Measurements from ENCODE around the gene MYO1D.

MYO1D gene

DNA sequence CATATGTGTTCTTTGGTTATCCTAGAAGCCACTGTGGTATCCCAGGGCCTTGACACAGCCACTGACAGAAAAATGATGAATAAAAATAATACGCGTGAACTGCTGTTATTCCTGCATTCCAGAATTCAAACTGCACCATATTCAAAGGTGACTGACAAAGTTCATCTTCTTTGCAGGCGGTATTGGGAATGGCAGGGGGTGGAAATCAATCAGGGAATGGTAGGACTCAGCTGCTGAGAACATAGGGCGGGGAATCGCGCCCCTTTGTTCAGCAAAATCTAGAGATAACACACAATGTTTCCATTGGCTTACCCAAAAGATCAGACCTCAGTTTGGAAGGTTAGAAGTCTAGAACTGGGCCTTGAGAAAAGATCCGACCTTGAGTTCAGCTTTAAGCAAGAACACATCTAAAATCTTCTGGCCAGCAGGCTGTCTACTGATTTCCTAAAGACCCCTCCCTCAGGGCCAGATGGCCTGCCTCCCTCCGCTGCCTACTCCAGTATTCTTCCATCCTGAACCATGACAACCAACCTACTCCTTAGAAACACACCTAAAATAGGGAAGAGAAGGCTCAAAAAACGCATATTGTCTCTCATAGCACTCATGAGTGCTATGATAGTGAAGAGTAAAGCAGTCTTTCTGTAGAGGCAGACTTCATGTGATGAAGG is 356.1 kb downstream of the MYO1D start:
- DNase-seq: peak; percentile 9

DNA sequence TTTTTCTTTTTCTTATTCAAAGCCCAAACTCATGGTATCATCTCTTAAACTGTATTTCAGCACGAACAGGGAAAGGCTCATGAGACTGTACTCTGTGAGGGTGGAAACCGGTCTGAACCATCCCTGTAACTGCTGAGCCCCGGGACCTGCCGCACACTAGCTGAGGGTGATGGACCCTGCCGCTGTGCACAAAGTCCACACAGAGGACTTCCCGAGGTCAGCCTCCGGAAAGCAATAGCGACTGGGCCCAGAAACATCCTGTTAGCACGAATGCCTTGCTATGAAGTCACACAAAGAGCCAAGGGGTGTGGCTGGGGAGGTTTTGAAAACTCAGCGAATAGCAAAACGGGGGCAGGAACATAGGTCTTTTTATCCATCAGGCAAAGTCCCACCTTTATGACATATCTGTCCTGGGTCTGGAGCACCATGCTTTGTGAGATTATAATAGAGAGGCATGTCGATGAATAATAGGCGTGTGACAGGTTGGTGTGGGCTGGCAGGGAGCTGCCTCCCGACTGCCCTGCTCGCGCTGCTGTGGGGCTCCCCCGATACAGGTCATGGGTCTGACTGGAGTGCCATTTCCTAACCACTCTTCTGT is 356.7 kb downstream of the MYO1D start:
- peak; percentile 88 for DNase-seq

DNA sequence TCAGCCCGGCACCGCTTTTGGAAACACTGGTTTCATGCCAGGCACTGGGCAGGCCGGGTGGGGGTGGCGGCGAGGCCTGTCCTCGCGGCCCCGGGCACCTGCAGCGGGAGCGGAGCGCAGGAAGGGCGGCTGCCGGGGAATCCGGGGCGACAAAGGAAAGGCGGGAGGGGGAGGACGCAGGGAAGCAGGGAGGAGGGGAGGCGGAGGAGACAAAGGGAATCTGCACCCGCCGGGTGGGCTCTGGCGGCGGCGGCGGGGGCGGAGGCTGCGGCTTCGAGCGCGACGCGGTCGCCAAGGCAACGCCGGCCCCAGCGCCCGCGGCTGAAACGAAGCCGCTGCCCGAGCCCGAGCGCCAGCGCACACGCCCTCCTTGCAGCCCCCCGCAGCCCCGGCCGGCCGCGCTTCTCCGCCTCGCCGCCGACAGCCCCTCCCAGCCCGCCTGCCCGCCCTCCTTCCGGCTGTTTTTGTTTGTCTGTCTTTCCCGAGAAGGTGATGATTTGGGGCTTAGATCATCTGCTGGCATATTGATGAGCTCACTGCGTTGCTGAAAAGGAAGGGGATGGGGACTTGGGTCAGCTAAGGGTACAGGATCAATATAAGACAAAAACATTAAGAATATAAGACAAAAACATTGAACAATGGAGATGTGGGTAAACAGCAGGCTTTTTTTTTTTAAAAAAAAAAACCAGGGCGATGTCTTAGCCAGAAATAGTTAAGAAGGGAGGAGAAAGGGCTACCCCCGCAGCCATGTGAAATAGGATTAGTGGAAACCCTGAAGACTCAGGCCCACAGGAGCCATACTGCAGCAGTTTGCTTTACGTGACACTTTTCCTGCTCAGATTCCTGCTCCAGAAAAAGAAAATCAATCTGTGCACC is 357.5 kb downstream of the MYO1D start:
- DNase-seq: peak; percentile 95

DNA sequence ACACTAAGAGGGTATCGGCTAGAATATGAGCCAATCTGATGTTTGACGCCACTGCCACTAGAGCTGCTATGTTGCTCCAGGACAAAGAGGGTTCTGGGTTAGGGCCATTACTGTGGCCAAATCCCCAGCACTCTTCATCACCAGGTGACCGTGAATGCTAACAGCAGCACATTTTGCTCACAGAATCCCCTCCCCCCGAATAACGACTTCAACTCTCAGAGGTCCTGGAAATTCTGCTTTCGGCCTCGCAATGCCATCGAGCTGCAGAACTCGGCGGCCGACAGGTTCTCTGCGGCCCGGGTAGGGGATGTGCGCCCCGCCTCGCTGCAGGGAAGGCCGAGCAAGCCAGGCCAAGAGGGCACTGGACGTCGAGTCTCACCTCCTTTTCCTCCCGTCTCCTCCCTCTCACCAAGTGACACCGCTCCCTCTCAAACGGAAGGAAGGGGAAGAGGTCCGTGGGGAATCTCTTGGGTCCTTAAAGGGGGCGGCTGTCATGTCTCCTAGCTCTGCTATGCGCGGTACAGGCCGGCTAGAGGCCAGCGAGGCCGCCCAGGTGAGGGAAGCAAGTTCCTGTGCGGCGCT is 358.2 kb downstream of the MYO1D start:
- DNase-seq: no peak

- peak; percentile 15 for DNase-seq
Observed at GRCh38 chr17:32517982-32518381, 358.9 kb downstream of the MYO1D start.

- no peak for DNase-seq
Observed at GRCh38 chr17:32516940-32517701, 359.8 kb downstream of the MYO1D start.

GRCh38 chr17:32516450-32516849 is 360.5 kb downstream of the MYO1D start:
- no peak for DNase-seq

DNA sequence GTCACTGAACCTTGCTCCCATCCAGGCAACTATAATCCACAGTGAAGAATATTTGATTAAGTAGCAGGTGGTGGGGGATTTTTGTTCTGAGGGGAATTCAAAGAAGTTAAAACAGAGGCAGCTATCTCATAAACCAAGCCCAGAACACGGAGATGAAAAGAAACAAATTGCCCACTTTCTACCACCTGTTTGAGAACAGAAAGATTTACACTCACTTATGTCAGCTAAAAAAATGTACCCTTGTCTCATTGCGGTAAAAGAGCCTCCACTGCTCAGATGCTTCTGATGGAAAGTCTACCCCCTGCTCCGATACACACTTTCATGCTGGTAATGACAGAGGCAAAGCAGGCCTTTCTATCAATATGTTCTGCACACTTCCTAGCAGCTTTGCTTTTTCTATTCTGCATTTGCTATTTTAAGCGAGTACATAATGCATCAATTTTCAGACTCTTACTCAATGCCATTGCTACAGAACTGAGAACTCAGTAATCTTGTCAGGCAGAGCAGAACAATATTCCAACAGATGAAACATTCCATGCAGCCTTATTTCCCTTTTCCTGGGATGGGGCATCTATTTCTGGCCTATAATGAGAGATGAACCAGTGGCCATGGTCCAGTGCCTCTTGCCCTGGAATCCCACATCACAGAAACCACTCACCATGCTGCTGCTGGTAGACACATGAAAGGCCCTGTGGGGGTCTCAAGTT is 361.1 kb downstream of the MYO1D start:
- no peak for DNase-seq

DNA sequence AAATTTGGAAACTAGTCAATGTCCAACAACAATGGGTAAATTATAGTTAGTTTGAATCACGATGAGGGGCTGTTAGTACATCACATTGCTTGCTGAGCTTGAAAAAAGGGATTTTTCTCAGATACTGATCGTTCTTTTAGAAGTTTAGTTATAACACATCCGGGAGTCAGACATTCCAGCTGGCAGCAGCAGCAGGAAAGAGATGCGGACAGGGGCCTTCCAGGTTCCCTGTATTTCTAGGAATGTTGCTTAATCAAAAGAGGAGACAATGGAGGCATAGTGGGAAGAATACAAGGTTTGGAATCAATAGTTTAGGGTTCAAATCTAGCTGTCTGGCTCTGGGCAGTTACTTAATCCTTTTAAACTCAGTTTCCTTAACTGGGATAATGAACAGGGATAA is 362.3 kb downstream of the MYO1D start:
- no peak for DNase-seq

DNA sequence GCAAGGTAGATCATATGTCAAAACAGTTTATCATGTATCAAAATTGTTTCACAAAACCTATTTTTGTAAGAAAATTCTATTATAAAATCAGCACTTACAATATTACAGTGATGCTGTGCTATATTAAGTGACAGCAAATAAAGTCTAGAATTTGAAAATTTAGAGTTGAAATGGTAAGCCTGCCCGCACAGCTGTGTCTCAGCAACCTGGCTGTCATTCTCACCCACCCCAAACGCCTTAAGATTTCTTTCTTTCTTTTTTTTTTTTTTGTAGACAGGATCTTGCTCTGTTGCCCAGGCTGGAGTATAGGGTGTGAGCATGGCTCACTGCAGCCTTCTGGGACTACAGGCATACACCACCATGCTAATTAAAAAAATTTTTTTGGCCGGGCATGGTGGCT is 363.3 kb downstream of the MYO1D start:
- DNase-seq: no peak

GRCh38 chr17:32512328-32512727 is 364.6 kb downstream of the MYO1D start:
- DNase-seq: no peak

DNA sequence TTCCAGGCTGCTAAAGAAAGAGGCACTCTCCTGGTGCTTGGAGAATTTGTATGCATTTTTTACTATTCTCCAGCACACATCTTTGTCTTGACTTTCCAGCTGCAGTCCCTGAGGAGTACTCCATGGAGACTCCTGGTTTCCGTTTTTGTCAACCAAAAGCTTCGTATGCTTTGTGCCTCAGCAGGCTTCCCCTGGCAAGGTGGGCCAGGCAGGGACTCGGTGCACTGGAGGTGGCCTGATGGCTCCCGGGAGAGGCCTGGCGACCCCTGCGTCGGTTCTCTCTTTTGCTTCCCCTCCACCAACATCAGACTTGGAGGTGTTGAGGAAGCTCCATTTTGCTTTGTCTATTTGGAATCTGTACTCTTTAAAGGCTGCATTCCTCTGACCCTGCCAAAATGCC is 366.5 kb downstream of the MYO1D start:
- DNase-seq: no peak

- no peak for DNase-seq
Observed at GRCh38 chr17:32508926-32509325, 368.0 kb downstream of the MYO1D start.

GRCh38 chr17:32504166-32504990 is 372.5 kb downstream of the MYO1D start:
- no peak for DNase-seq

DNA sequence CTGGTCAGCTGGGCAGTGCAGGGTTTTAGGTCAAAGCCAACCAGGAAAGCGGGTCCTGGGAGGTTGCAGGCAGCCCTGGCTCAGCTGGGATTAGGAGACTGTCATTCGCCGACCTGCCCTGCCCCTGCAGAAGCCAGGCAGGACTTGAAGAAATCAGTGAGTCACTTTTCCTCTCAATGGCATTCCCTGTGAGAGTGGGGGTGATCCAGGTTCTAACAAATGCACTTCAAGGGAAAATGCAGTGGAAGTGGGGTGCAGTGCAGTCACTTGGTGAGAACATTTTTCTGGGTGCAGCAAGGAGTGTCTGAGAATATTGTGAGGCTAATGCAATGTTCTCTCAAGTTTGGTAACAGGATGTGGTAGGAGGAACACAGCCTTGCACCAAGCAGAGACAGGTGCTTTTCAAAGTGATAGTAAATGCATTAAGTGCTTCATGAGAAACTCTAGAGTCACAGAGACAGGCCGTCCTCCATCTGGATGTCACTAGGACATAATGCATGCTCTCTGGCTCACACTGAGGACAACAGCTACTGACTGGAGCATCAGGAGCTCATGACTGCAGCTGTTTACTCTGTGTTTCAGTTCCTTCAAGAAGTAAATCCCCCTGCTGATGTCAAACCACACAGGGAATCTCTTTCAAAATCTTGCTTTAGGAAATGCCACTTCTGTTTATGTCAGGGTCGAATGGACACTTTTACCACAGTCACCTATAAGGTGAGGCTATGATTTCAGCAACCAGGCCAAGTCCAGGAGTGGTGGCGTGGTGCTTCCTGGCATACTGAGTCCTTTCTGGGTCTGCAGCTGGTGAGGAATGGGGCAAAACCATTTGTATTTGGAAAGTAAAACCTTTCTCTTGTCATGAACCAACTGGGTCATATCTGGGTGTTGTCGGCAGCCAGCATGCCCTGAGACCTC is 373.4 kb downstream of the MYO1D start:
- no peak for DNase-seq

DNA sequence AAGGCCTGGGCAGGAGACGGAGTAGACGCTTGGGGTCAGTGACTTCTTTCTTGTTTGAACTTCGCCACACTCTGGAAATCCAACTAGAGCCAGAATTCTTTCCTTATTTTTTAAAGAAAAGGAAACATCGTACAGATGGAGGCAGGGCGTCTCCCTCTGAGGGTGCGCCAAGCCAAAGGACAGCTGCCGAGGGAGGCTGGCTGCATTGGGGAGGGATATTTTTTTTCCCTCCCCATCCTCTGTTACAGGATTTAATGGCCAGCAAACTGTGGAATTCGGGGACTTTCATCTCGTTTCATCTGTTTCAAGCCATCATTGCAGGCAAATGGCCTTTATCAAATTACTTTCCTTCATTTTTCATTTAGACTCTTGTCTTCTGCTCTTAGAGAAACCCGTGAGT is 374.2 kb downstream of the MYO1D start:
- no peak for DNase-seq

GRCh38 chr17:32502013-32502412 is 374.9 kb downstream of the MYO1D start:
- no peak for DNase-seq

DNA sequence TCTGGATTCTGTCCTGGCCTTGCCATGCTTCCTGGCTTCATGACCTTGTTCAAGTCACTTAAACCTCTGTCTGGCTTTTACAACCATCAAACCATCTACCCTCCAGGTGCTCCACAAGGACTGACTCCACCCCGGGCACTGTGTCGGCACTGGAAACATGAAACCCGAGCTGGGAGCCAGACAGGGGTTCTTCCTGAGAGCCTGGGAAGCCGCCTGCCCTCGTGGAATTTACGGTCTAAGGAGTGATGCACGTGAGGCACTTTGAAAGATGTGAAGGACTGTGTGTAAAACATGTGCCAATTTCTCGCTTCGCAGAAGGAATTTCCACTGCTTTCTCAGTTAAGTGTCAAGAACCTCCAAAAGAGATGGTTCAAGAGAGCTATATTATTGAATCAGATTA is 378.5 kb downstream of the MYO1D start:
- DNase-seq: peak; percentile 37

GRCh38 chr17:32497431-32498205 is 379.3 kb downstream of the MYO1D start:
- DNase-seq: no peak

Data from NCI-H146 (cell line).